GM20000 (cell line): ENCODE measurements around the gene ATP1A3.
A peak's percentile ranks its signal among the peaks of the same experiment; 100 is the strongest.

Experiments used
- DNase-seq: peaks from one replicate; pipeline ENCODE4 v3.0.0; 2012; ENCODE audit warnings: low spot score
- TF ChIP-seq, protein P1 (sequence below): IDR thresholded peaks from 2 replicates; pipeline ENCODE4 v1.5.1; 2012; ENCODE audit warnings: mild to moderate bottlenecking, control low read depth; ENCODE audit errors: extremely low read depth, missing control alignments

The ATP1A3 gene

DNA sequence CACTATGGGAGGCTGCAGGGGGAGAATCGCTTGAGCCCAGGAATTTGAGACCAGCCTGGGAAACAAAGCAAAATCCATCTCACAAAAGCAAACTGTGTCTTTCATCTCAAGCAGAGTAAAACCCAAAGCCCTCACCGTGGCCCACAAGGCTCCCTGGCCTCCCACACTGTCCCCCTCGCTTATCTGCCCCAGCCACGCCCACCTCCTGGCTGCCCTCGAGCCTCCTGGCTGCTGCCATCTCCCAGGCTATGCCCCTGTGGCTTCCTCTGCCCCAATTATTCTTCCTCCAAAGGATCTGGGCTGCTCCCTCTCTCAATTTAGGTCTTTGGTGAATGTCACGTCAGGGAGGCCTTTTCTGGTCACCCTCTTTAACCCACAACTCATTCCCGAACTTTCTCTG lies 38.5 kb downstream of the ATP1A3 start:
- TF ChIP-seq, protein P1, sequence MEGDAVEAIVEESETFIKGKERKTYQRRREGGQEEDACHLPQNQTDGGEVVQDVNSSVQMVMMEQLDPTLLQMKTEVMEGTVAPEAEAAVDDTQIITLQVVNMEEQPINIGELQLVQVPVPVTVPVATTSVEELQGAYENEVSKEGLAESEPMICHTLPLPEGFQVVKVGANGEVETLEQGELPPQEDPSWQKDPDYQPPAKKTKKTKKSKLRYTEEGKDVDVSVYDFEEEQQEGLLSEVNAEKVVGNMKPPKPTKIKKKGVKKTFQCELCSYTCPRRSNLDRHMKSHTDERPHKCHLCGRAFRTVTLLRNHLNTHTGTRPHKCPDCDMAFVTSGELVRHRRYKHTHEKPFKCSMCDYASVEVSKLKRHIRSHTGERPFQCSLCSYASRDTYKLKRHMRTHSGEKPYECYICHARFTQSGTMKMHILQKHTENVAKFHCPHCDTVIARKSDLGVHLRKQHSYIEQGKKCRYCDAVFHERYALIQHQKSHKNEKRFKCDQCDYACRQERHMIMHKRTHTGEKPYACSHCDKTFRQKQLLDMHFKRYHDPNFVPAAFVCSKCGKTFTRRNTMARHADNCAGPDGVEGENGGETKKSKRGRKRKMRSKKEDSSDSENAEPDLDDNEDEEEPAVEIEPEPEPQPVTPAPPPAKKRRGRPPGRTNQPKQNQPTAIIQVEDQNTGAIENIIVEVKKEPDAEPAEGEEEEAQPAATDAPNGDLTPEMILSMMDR, result no peak
- no peak for DNase-seq

- peak; percentile 85 for DNase-seq
- TF ChIP-seq, protein P1, result peak; percentile 98
Measured at GRCh38 chr19:41951686-41952172, 42.3 kb downstream of the ATP1A3 start.

DNA sequence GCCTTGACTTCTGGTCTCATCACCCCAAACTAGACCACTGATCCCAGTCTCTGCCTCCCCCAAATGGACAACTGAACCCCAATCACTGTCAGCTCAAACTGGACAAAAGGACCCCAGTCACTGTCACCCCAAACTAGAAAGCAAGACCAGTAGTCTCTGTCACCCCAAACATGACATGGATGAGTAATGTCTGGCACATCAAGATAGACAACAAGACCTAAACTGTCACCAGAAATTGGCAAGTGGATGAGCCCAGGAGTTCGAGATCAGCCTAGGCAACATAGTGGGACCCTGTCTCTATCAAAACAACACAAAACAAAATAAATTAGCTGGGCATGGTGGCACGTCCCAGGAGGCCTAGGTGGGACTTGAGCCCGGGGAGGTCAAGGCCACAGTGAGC lies 46.9 kb downstream of the ATP1A3 start:
- no peak for DNase-seq
- TF ChIP-seq, protein P1, result no peak

GRCh38 chr19:41945135-41945766 lies 48.8 kb downstream of the ATP1A3 start:
- TF ChIP-seq, protein P1, result no peak
- DNase-seq, result peak; percentile 90

GRCh38 chr19:41944336-41944735 lies 49.7 kb downstream of the ATP1A3 start:
- TF ChIP-seq, protein P1, result no peak
- peak; percentile 36 for DNase-seq

DNA sequence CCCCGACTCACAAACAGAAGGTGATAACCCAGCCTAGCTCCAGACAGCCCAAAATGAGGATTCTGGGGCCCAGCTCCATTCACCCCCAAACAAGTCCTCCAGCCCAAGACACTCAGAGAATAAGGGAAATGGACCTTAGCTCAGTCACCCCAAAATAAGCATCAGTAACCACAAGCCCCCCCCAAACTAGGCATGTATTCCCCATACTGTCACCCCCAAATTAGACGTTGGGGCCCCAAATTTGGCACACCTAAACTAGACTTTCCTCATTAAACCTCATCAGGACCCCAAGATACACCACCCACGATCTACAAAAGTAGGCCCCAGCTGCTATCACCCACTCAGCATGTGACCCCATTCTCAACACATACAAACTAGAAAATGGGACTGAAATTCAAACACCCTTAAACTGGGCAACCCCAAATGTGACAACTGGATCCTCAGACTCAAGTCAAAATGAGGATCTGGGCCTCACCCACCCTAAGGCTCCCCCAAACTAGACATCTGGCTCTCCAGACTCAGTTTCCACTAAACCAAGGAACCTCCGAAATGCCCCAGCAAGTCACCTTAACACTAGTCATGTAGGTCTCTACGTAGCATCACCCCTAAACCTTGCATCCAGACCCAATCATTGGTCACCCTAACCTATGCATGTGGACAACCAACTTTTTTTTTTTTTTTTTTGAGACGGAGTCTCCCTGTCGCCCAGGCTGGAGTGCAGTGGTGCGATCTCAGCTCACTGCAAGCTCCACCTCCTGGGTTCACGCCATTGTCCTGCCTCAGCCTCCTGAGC lies 52.4 kb downstream of the ATP1A3 start:
- DNase-seq, result peak; percentile 57
- TF ChIP-seq, protein P1, result no peak

- TF ChIP-seq, protein P1, result no peak
- DNase-seq, result peak; percentile 60
Measured at GRCh38 chr19:41940731-41941409, 53.2 kb downstream of the ATP1A3 start.
